ENCODE results near the gene UNC13A. TPM values are rescaled to one million over a fixed set of nuclear protein-coding genes. Genes with fewer than 3 reads are reported as not detected.

UNC13A gene
- total RNA-seq, 2 donors from 2014 or later: 0.14 to 2.4 TPM

DNA sequence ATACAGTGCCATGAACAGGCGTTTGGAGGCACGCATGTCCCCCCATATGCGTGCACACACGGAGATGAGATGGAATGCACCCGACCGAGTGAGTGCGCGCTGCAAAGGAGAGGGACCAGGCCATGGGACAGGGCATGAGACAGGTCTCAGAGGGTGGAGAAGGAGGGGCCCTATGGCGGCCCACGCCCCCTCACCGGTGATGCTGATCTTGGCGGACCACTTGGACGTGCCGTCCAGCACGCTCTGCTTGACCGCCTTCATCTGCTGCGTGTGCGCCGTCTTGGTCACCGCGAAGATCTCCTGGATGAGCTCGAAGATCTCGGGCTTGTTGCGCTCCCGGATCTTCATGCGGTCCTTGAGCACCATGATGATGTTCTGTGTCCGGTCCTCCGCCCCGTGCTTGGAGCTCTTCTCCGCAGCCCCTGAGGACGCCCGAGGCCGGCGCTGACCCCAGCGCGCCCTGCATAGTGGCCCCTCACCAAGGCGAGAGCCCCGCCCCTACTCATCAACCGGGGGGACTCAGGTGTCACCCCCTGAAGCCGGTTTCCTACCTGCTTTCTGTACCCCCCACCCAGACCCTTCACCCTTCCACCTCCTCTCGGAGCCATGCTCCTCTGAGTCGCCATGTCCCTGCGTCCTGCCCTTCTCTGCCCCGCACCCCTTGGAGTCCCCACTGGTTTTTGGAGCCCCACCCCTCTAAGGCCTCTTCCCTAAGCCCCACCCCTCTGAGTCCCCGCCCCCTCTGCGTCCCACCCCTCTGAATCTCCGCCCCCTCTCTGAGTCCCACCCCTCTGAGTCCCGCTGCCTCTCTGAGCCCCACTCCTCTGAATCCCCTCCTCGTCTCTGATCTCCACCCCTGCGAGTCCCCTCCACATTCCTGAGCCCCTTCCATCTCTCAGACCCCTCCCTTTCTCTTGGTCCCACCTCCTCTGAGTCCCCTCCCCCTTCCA, 40.8 kb downstream of the UNC13A start:
- H3K4me3 ChIP-seq: no peak overlapping the region
- TF ChIP-seq POLR2A (IDR thresholded peaks at IDR 0.05) (no peak), POLR2AphosphoS5 (IDR thresholded peaks at IDR 0.05) (no peak)
- DNase-seq (ENCODE audit: low spot score): no peak
- H3K4me1 ChIP-seq (replicated peaks): no peaks in the 10 kb centered on the region
- intact Hi-C loops (cut with DNase I): no loop called here
- no peaks in the 10 kb centered on the region for H3K9me3 ChIP-seq
- no peaks in the 10 kb centered on the region for H3K36me3 ChIP-seq
- H3K27ac ChIP-seq: no peak overlapping the region
- 89% methylated on average over 48 of the region's 50 CpGs for WGBS
- no peaks in the 10 kb centered on the region for H3K27me3 ChIP-seq (replicated peaks; ENCODE audit: insufficient read depth)

DNA sequence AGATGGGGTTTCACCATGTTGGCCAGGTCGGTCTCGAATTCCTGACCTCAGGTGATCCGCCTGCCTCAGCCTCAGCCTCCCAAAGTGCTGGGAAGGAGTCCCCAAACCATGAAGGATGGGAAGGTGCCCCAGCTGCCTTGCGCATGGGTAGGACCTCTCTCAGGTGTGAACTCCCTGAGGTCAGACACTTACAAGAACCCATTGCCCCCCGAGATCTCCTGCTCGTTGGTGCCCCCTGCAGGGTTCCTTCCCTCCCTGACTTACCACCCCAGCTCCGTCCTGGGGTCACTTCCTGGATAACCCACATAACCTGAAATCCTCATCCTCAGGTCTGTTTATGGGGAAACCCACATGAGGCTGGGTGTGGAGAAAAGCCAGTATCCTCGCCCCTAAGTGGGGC, 41.7 kb downstream of the UNC13A start:
- Histone ChIP-seq H3K4me1 (replicated peaks) (no peaks in the 10 kb centered on the region), H3K9me3 (no peaks in the 10 kb centered on the region), H3K36me3 (no peaks in the 10 kb centered on the region), H3K4me3 (no peak overlapping the region), H3K27ac (no peak overlapping the region), H3K27me3 (replicated peaks; ENCODE audit: insufficient read depth) (no peaks in the 10 kb centered on the region)
- TF ChIP-seq, protein P1, sequence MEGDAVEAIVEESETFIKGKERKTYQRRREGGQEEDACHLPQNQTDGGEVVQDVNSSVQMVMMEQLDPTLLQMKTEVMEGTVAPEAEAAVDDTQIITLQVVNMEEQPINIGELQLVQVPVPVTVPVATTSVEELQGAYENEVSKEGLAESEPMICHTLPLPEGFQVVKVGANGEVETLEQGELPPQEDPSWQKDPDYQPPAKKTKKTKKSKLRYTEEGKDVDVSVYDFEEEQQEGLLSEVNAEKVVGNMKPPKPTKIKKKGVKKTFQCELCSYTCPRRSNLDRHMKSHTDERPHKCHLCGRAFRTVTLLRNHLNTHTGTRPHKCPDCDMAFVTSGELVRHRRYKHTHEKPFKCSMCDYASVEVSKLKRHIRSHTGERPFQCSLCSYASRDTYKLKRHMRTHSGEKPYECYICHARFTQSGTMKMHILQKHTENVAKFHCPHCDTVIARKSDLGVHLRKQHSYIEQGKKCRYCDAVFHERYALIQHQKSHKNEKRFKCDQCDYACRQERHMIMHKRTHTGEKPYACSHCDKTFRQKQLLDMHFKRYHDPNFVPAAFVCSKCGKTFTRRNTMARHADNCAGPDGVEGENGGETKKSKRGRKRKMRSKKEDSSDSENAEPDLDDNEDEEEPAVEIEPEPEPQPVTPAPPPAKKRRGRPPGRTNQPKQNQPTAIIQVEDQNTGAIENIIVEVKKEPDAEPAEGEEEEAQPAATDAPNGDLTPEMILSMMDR (IDR thresholded peaks at IDR 0.05): no peak
- TF ChIP-seq POLR2A (IDR thresholded peaks at IDR 0.05): no peak
- TF ChIP-seq POLR2AphosphoS5 (IDR thresholded peaks at IDR 0.05): no peak
- no peak for DNase-seq (ENCODE audit: low spot score)
- WGBS: 72% methylated on average over 8 of the region's 8 CpGs
- intact Hi-C loops (cut with DNase I): no loop called here

DNA sequence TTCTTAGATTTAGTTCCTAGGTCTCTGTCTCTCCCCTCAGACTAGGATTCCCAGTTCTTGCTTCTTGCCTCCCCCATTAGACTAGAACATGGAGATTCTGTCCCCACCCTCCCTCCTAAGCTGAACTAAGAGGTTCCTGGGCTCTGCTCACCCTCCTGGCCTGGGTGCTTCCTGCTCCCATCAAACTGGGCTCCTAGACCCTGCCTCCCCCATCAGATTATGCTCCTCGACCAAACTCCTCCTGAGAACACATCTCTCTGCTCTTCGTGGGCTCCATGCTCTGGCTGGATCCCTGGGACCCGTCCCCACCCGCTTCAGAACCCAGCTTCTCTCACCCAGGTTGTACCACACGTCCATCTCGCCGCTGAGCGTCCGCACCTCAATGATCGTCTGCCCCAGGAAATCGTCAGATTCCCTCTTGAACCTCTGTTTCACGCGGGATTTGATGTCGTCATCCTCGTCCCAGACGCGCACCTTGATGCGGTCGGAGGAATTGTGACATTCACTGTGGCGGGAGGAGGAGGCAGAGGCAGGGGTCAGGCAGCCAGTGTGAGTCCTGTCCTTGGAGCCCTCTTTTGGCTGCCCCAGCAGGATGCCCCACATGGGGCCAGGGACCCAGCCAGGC, 42.7 kb downstream of the UNC13A start:
- Histone ChIP-seq H3K4me3 (no peak overlapping the region), H3K36me3 (no peaks in the 10 kb centered on the region), H3K27me3 (replicated peaks; ENCODE audit: insufficient read depth) (no peaks in the 10 kb centered on the region), H3K9me3 (no peaks in the 10 kb centered on the region), H3K27ac (no peak overlapping the region), H3K4me1 (replicated peaks) (no peaks in the 10 kb centered on the region)
- DNase-seq (ENCODE audit: low spot score): no peak
- 88% methylated on average over 20 of the region's 20 CpGs for WGBS
- TF ChIP-seq, protein P1 (IDR thresholded peaks at IDR 0.05): no peak
- TF ChIP-seq POLR2A (IDR thresholded peaks at IDR 0.05) (no peak), POLR2AphosphoS5 (IDR thresholded peaks at IDR 0.05) (no peak)
- intact Hi-C loops (cut with DNase I): no loop called here

DNA sequence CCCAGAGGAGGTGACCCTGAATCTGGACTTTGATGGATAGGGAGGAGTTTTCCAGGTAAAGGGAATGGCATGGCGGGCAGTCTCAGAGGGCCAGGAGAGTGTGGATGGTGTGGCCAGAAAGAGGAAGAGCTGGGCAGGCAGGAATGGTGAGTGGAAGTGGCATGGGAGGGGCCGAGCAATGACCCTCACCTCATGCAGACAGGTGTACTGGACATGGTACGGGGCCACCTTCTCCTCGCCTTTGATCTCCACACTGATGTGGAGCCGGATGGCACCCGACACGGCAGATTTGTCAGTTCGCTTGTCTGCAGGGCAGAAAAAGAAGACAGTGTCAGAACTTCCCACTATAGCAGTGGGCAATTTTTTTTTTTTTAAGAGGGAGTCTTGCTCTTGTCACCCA, 45.5 kb downstream of the UNC13A start:
- WGBS: 85% methylated on average over 8 of the region's 8 CpGs
- no peak overlapping the region for H3K4me3 ChIP-seq
- no peaks in the 10 kb centered on the region for H3K9me3 ChIP-seq
- TF ChIP-seq, protein P1 (IDR thresholded peaks at IDR 0.05): no peak
- TF ChIP-seq POLR2AphosphoS5 (IDR thresholded peaks at IDR 0.05) (no peak), POLR2A (IDR thresholded peaks at IDR 0.05) (no peak)
- intact Hi-C loops (cut with DNase I): no loop called here
- H3K4me1 ChIP-seq (replicated peaks): no peaks in the 10 kb centered on the region
- no peaks in the 10 kb centered on the region for H3K36me3 ChIP-seq
- DNase-seq (ENCODE audit: low spot score): no peak
- no peak overlapping the region for H3K27ac ChIP-seq
- H3K27me3 ChIP-seq (replicated peaks; ENCODE audit: insufficient read depth): no peaks in the 10 kb centered on the region

DNA sequence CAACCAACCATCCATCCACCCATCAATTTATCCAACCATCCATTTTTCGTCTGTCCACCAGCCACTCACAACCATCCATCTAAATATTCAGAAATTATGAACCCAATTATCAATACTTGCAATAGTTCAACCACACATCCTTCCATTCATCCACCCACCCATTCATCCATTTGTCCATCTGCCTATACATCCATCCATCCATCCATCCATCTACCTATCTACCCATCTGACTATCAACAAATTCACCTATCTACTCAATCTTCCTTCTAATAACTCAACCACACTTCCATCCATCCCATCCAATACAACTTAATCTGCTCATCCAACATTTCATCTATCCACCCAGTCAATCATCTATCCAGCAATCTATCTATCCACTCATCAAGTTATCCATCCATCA, 46.3 kb downstream of the UNC13A start:
- intact Hi-C loops (cut with DNase I): no loop called here
- H3K4me1 ChIP-seq (replicated peaks): no peaks in the 10 kb centered on the region
- H3K27ac ChIP-seq: no peak overlapping the region
- no peaks in the 10 kb centered on the region for H3K36me3 ChIP-seq
- TF ChIP-seq POLR2A (IDR thresholded peaks at IDR 0.05): no peak
- TF ChIP-seq, protein P1 (IDR thresholded peaks at IDR 0.05): no peak
- no peak for TF ChIP-seq POLR2AphosphoS5 (IDR thresholded peaks at IDR 0.05)
- no peaks in the 10 kb centered on the region for H3K9me3 ChIP-seq
- 76% methylated on average over 1 of the region's 1 CpG for WGBS
- H3K4me3 ChIP-seq: no peak overlapping the region
- no peak for DNase-seq (ENCODE audit: low spot score)
- no peaks in the 10 kb centered on the region for H3K27me3 ChIP-seq (replicated peaks; ENCODE audit: insufficient read depth)

Data from prostate gland (tissue), 2 donors.